ENCODE results near the gene DNASE1L1. TPM values are rescaled to one million over a fixed set of nuclear protein-coding genes. Genes with fewer than 3 reads are reported as not detected.

The DNASE1L1 gene
- polyA plus RNA-seq, 1 donor from 2014 or later, result 9.2 TPM

DNA sequence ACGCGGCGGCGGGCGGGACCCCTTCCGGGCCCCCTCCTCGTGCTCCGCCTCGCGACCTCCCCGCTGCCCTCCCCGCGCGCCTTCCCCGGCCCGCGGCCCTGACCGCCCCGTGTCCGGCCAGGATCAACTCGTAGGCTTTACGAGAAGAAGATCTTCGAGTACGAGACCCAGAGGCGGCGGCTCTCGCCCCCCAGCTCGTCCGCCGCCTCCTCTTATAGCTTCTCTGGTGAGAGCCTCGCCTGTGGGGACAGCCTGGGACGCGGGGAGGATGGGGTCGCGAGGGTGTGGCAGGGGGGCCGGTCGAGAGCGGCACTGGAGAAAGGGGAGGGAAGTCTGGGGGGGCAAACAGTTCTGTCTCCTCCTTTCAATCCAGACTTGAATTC lies 29.5 kb downstream of the DNASE1L1 start:
- peak overlapping the region; percentile 92 for H3K9ac ChIP-seq (ENCODE audit: low read length)
- H3K9me3 ChIP-seq (ENCODE audit: low read length), result no peaks in the 10 kb centered on the region
- H3K27ac ChIP-seq (ENCODE audit: low read length), result peak overlapping the region; percentile 89
- no peaks in the 10 kb centered on the region for H3F3A ChIP-seq (ENCODE audit: insufficient read depth, low read length, poor library complexity, severe bottlenecking)
- peak overlapping the region; percentile 65 for H3K4me2 ChIP-seq (ENCODE audit: low read length)
- no peak overlapping the region for H2AFZ ChIP-seq (ENCODE audit: low read depth, low read length)
- no peaks in the 10 kb centered on the region for H4K20me1 ChIP-seq (ENCODE audit: insufficient read depth)
- TF ChIP-seq REST (IDR thresholded peaks at IDR 0.05; ENCODE audit: borderline replicate concordance) (peak; percentile 8), SMC3 (conservative IDR thresholded peaks at IDR 0.05; ENCODE audit: poor library complexity) (no peak)
- no peaks in the 10 kb centered on the region for H3K27me3 ChIP-seq (ENCODE audit: insufficient read depth, low read depth, low read length)
- peaks cover 9% of the 10 kb centered on the region for H3K79me2 ChIP-seq (replicated peaks; ENCODE audit: insufficient read depth, low read length)
- no peaks in the 10 kb centered on the region for H3K9me2 ChIP-seq (ENCODE audit: insufficient read depth, low read length)
- no peaks in the 10 kb centered on the region for H3K36me3 ChIP-seq (ENCODE audit: insufficient read depth, low read length)
- H3K4me3 ChIP-seq (ENCODE audit: low read length), result peak overlapping the region; percentile 78

DNA sequence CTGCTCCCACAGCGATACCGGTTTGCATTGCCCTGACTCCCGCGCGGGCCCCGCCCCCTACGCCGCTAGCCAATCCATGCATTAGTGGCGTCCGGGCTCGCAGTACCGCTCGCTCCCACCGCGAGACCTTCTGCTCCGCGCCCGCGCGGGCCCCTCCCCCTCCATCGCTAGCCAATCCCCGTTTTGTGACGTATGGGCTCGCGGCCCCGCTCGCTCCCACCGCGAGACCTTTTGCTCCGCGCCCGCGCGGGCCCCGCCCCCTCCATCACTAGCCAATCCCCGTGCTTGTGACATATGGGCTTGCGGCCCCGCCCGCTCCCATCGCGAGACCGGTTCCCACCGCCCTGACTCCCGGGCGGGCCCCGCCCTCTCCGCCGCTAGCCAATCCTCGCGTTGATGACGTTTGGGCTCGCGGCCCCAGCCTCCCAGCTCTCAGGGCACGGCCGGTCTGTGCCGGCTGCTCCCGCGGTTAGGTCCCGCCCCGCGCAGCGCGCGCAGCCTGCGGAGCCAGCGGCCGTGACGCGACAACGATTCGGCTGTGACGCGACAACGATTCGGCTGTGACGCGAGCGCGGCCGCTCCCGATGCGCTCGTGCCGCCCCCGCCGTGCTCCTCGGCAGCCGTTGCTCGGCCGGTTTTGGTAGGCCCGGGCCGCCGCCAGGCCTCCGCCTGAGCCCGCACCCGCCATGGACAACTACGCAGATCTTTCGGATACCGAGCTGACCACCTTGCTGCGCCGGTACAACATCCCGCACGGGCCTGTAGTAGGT lies 30.1 kb downstream of the DNASE1L1 start, which contains the start of gene EMD:
EMD (plus strand) TSS at position 497 of the 770 bp plus-strand sequence; CDS start at position 687, 190 bp downstream.
- Histone ChIP-seq H2AFZ (ENCODE audit: low read depth, low read length) (no peak within 1 kb of the TSS), H3K27ac (ENCODE audit: low read length) (peak within 1 kb of the TSS; percentile 89), H3K9me2 (ENCODE audit: insufficient read depth, low read length) (no peaks in the 10 kb centered on the region), H3K79me2 (replicated peaks; ENCODE audit: insufficient read depth, low read length) (peaks cover 9% of the 10 kb centered on the region), H3K4me3 (ENCODE audit: low read length) (peak within 1 kb of the TSS; percentile 78), H3K9ac (ENCODE audit: low read length) (peak within 1 kb of the TSS; percentile 92), H3K9me3 (ENCODE audit: low read length) (no peaks in the 10 kb centered on the region), H3K27me3 (ENCODE audit: insufficient read depth, low read depth, low read length) (no peaks in the 10 kb centered on the region), H4K20me1 (ENCODE audit: insufficient read depth) (no peaks in the 10 kb centered on the region), H3K36me3 (ENCODE audit: insufficient read depth, low read length) (no peaks in the 10 kb centered on the region), H3F3A (ENCODE audit: insufficient read depth, low read length, poor library complexity, severe bottlenecking) (no peaks in the 10 kb centered on the region), H3K4me2 (ENCODE audit: low read length) (peak within 1 kb of the TSS; percentile 65)
- TF ChIP-seq REST (IDR thresholded peaks at IDR 0.05; ENCODE audit: borderline replicate concordance) (peak; percentile 74), MXI1 (conservative IDR thresholded peaks at IDR 0.05; ENCODE audit: poor library complexity, severe bottlenecking) (peak; percentile 77), POLR2AphosphoS5 (IDR thresholded peaks at IDR 0.05) (peak; percentile 97), SMC3 (conservative IDR thresholded peaks at IDR 0.05; ENCODE audit: poor library complexity) (peak; percentile 16), EZH2 (IDR thresholded peaks at IDR 0.05; ENCODE audit: borderline replicate concordance, insufficient read depth, low read length, poor library complexity, severe bottlenecking) (no peak), CTCF (IDR thresholded peaks at IDR 0.05; ENCODE audit: poor library complexity, severe bottlenecking) (no peak), TAF1 (IDR thresholded peaks at IDR 0.05; ENCODE audit: low read depth) (peak; percentile 43), EP300 (conservative IDR thresholded peaks at IDR 0.05; ENCODE audit: poor library complexity, severe bottlenecking) (peak; percentile 66), RAD21 (conservative IDR thresholded peaks at IDR 0.05) (no peak)

All from neural cell (in vitro differentiated cells).